OCI-LY7 (cell line): ENCODE measurements around the gene GSG1L.

ENCODE experiments used
- CTCF ChIP-seq: fragments of 200-600 bp; sonication (generic); conservative IDR thresholded peaks from 2 replicates; pipeline ENCODE4 v1.5.1; 2014; ENCODE audit warnings: mild to moderate bottlenecking, antibody characterized with exemption, low read length, moderate library complexity, mixed read lengths
- EZH2phosphoT487 ChIP-seq: fragments of 200-600 bp; sonication (generic); IDR thresholded peaks from 2 replicates; pipeline ENCODE4 v1.6.1; 2018; ENCODE audit warnings: low read depth, borderline replicate concordance, mild to moderate bottlenecking, mixed run types, antibody characterized with exemption, low read length, moderate library complexity, mixed read lengths

- TF ChIP-seq CTCF (no peak), EZH2phosphoT487 (no peak)
Measured at GRCh38 chr16:27781981-27782880, 281.3 kb downstream of the GSG1L start.
